Loucy (cell line): Measurements from ENCODE around the gene ARMH4.

ENCODE experiments used
- EZH2phosphoT487 ChIP-seq: fragments of 200-600 bp; IDR thresholded peaks from 2 replicates; pipeline ENCODE4 v1.6.1; 2018; ENCODE audit warnings: antibody characterized with exemption, mild to moderate bottlenecking, moderate library complexity, borderline replicate concordance
- TF ChIP-seq, protein P1 (sequence below): fragments of 200-600 bp; sonication (generic); conservative IDR thresholded peaks from 2 replicates; pipeline ENCODE4 v1.5.1; 2014; ENCODE audit warnings: mild to moderate bottlenecking, antibody characterized with exemption, low read length

GRCh38 chr14:57979376-57980048, 172.5 kb downstream of the ARMH4 start:
- TF ChIP-seq, protein P1, sequence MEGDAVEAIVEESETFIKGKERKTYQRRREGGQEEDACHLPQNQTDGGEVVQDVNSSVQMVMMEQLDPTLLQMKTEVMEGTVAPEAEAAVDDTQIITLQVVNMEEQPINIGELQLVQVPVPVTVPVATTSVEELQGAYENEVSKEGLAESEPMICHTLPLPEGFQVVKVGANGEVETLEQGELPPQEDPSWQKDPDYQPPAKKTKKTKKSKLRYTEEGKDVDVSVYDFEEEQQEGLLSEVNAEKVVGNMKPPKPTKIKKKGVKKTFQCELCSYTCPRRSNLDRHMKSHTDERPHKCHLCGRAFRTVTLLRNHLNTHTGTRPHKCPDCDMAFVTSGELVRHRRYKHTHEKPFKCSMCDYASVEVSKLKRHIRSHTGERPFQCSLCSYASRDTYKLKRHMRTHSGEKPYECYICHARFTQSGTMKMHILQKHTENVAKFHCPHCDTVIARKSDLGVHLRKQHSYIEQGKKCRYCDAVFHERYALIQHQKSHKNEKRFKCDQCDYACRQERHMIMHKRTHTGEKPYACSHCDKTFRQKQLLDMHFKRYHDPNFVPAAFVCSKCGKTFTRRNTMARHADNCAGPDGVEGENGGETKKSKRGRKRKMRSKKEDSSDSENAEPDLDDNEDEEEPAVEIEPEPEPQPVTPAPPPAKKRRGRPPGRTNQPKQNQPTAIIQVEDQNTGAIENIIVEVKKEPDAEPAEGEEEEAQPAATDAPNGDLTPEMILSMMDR: no peak
- no peak for TF ChIP-seq EZH2phosphoT487
